Prostate gland (tissue), 2 donors: ENCODE data around the gene ZNF653.

Source experiments
- POLR2A ChIP-seq: fragments of 450-650 bp; IDR thresholded peaks from one replicate; pipeline ENCODE4 v1.6.1; 2016; ENCODE audit warnings: antibody characterized with exemption, mild to moderate bottlenecking
- POLR2AphosphoS5 ChIP-seq: sonication (generic); formaldehyde crosslinking; IDR thresholded peaks from one replicate; pipeline ENCODE4 v1.6.1; 2017; ENCODE audit warnings: antibody characterized with exemption
- TF ChIP-seq, protein P1 (sequence below), 4 experiments: fragments of 200-600 bp in 2 of 4; fragments of 450-650 bp in 2 of 4; sonication (generic) in 2 of 4; IDR thresholded peaks; 1 replicate in 3 of 4; 2 replicates in 1 of 4; pipeline ENCODE4 v1.5.1; 2016 to 2019; ENCODE audit warnings: antibody characterized with exemption in 4 of 4, mild to moderate bottlenecking in 2 of 4, moderate library complexity in 2 of 4

- TF ChIP-seq, protein P1, sequence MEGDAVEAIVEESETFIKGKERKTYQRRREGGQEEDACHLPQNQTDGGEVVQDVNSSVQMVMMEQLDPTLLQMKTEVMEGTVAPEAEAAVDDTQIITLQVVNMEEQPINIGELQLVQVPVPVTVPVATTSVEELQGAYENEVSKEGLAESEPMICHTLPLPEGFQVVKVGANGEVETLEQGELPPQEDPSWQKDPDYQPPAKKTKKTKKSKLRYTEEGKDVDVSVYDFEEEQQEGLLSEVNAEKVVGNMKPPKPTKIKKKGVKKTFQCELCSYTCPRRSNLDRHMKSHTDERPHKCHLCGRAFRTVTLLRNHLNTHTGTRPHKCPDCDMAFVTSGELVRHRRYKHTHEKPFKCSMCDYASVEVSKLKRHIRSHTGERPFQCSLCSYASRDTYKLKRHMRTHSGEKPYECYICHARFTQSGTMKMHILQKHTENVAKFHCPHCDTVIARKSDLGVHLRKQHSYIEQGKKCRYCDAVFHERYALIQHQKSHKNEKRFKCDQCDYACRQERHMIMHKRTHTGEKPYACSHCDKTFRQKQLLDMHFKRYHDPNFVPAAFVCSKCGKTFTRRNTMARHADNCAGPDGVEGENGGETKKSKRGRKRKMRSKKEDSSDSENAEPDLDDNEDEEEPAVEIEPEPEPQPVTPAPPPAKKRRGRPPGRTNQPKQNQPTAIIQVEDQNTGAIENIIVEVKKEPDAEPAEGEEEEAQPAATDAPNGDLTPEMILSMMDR (IDR thresholded peaks at IDR 0.05): peak in 1 of 4 experiments; percentile 20
- TF ChIP-seq POLR2A: no peak
- TF ChIP-seq POLR2AphosphoS5: peak; percentile 24
Measured at GRCh38 chr19:11551603-11552235, 46.1 kb upstream of the ZNF653 start.
